HG02840 (cell line): ENCODE data around the gene WDR27.

Source experiments
- ATAC-seq: cut with Tn5 transposase; IDR thresholded peaks from one replicate; pipeline ENCODE4 v1.9.1; 2021; ENCODE audit warnings: mild to moderate bottlenecking, moderate library complexity, moderate number of reproducible peaks; ENCODE audit not compliant: unreplicated experiment, low FRiP score

WDR27 gene

DNA sequence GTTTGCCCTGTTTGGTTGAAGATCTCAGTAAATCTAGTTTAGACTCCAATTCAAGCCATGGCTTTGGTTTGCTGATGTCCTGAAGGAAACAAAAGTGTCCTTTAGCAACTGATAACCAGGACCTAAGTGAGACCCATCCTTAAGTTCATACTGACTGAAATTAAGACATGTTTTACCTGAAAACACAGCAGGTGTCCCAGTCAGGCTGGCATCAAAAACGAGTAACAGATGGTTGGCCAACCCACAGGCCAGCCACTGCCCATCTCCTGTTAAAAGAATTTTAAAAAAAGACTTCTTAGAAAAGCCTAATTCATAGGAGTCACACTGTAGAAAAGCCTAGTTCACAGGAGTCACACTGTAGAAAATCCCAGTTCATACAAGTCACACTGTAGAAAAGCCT, 58.3 kb downstream of the WDR27 start:
- no peak for ATAC-seq

DNA sequence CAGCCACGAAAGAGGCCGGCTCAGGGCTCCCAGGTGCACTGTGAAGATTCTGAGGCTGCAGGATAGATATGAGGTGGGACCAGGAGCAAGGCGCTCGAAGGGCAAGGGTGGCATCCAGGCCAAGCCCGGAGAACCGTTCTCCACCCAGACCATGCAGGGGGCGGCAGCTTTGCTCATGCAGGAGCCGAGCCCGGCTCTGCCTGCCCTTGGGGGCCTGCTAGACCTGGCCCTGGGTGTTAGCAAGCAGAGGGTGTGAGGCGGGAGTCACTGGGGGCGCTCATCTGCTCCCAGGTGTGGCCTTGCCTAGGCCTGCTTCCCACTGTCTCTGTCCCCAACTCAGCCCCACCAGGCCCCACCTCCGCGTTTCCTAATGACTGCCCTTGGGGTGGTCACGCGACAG, 59.4 kb downstream of the WDR27 start:
- no peak for ATAC-seq

DNA sequence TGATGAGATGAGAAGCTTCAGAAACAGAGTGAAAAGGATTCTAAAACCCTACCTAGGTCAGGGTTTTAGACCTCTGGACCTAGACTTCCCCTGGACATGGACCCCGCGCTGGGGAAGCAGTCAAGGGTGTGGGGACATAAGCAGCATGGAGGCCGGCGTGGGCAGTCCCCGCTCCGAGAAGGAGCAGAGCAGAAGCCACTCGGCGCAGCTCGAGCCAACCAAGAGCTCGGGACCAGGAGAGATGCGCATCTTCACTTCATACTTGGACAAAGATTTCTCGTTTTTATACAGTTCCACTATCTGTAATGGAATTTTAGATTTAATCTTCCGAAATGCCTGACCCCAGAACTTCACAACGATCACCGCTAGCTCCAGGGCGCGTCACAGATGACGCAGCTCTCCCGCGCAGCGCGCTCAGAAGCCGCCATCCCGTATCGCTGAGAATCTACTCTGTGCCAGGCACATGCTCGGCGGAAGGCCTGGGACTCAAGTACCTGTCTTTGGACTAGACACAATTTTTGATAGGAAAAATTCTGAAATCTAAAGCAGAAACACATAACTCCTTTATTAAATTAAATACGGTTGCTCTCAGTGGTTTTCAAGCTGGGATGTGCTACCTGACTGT, 60.3 kb downstream of the WDR27 start:
- no peak for ATAC-seq

DNA sequence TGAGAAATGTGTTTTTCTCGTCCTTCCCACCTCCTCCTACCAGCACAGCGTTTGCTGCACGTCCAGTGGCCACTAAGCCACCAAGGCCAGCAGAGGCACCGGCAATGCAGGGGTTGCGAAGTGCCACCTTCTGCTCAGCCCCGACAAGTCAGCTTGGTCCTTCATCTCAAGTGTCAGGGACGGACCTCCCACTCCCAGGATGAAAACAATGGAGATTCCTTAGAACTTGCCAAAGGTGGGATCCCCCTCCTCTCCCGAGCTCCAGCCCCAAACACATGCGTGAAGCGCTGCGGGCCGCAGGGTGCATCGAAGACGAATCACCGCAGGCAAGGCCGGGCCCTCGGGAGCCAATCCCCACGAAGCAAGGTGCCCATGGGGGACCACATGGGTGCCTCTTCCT, 60.8 kb downstream of the WDR27 start:
- no peak for ATAC-seq

DNA sequence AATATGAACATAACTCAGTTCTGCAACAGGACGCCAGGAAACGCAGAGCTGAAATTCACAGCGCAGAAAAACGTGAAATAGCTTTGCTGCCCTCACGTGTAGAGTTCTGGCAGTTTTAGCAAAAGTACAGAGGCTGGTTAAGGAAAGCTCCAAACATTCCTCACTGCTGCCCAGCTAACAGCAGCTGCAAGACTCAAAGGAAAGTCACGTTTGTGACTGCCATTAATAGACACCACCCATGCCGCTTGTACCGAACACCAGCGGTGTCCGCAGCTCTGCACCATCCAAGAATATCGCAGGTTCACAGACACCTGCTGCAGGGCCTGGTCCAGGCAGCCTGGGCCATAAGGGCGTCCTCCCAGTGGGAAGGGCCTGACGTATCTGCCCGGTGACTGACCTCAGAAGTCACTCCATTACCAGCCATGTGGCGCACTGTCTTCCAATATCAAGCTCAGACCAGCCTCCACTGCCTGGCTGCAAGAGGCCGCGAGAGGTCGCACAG, 61.4 kb downstream of the WDR27 start:
- ATAC-seq, result no peak

DNA sequence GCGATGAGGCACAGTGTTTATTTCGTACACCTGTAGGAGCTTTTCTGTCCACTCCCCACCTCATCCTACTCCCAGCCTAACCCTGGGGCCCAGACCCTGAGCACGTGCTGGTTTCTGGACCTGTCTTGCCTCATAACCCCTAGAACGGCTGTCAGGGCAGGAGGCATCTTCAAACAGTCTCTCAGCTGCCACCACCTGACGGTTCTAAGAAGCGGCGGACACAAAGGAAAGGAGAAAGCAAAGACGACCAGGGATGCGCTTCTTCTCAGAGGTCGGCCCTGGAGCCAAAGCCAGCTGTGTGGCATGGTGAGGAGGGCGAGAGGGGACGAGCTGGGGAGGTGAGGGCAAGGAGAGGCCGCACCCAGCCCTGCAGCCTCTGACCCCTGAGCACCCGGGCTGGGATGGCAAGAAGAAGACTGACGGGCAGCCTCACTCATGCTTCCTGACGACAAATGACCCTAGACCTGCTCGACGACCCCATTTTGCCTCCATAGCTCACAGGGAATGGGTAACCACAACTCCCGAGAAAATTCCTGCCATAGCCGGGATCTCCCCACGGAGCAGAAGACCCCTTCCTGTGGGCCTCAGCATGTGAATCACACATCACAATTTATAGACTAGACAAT, 62.1 kb downstream of the WDR27 start:
- ATAC-seq, result no peak

DNA sequence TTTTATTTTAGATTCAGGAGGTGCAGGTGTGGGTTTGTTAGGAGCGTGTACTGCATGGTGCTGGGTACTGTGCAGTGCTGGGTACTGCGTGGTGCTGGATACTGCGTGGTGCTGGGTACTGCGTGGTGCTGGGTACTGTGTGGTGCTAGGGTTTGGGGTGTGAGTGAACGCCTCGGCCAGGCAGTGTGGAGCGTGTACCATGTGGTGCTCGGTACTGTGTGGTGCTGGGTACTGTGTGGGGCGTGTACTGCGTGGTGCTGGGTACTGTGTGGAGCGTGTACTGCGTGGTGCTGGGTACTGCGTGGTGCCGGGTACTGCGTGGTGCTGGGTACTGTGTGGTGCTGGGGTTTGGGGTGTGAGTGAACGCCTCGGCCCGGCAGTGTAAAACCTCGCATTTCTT, 62.9 kb downstream of the WDR27 start:
- no peak for ATAC-seq

DNA sequence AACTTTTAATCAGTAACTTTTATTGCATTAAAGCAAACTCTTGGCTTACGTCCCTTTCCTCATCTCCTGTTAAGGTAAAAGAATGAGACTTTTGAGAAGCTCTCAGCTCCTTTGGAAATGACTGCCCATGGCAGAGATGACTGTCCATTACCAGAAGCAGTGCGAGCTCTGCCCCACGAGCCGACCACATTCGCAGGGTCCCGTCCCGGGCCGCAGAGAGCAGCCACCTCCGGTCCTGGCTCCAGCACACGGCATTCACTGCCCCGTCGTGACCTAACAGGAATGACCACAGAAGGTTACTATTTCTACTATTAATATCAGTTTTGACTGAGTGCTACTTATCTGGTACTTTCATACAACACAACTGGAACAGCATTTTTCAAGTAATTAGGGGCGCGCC, 63.4 kb downstream of the WDR27 start:
- no peak for ATAC-seq

DNA sequence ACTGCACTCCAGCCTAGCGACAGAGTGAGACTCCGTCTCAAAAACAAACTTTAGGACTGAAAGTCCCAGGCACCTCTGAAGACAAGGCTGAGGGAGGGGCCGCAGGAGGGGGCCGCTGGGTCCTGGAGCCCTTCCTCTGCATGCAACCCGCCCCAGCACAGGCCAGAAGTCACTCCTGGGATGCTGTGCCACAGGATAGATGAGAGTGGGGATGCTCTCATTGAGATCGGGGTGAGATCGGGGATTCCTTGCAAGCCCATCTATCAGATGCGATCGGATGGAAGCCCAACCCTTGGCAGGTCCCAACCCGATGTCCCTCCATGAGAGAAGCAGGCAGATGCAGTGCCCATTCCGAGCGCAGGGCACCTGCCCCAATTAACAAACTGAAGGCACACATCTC, 66.5 kb downstream of the WDR27 start:
- ATAC-seq, result no peak

DNA sequence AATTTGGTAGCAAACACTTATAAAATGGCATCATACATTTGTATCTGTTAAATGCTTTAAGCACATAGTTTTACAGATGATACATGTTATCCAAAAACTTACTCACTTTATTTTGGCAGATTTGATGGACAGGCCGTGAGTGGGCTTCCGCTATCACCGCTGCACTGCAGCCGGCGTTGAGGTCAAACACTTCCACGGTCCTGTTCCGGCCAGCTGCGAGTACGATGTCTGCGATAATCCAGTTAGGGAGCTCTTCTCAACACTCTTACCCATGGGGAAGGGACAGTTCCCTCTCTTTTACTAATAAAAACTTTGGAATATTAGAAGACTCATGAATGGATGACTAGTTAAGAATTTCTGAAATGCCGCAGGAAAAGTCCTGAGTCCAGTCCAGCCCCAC, 69.0 kb downstream of the WDR27 start:
- no peak for ATAC-seq

DNA sequence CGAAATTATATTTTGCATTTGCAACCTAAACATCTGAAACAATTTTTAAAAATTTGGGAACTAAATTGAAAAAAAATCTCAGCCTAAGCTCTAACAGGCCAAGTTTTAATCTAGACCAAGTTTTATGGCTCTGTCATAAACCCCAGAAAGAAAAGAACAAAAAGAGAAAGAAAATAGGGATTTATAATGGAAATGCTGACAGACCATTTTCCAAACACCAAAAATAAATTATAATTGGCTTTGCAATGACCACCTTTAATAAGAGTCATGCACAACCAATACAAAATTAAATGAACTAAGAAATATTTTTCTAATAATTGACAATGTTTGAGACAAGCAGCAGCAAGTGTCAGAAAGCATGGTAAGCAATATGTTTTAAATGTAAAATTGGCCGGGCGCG, 72.6 kb downstream of the WDR27 start:
- ATAC-seq, result no peak

DNA sequence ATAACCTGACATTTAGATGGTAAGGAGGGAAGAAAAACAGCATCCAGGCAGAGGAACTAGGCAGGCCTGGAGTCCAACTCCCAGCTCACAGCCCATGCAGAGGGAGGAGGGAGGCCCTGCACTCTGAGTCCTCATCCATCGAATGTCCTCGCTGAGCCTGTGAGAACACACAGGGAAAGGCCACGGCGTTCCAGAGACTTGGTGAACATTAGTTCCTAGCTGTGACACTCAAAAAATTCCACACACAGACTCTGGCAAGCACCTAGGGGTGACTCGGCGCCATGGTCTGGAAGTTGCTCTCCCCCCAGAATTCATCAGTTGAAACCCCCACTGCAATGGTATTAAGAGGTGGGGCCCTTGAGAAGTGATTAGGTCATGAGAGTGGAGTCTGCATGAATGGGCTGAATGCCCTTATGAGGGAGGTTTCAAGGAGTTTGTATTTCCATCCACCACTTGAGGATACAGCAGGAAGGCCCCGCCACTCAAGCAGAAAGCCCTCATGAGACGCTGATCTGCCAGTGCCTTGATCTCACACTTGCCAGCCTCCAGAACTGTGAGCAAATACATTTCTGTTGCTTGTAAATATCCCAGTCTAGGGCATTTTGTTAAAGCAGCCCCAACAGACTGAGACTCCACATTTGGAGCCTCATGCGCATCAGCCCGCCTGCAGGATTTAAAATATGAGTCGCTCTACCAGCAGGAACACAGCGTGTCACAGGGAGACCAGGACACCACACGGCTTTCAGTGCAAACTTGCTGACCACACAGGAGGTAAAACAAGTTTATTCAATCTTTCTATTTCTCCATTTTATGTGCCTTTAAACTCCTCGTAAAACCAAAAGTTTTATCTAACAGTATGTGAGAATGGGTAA, 73.9 kb downstream of the WDR27 start:
- ATAC-seq, result no peak

DNA sequence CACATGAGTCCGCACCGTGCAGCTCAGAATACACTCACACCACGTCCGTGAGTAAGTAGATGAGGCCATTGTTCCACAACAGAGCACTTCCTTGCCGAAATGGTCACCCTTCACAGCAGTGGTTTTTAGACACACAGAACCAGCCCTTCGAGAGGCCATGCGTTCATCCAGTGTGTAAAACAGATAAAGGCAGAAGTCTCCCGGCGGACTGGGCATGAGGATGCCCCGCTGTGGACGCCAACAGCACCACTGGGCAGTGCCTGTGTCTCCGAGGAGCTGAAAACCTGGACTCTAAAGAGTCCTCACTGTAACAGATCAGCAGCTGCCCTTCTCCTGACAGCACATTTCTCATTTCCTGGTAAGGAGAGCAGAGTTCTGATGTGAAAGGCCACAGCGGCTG, 75.2 kb downstream of the WDR27 start:
- no peak for ATAC-seq

DNA sequence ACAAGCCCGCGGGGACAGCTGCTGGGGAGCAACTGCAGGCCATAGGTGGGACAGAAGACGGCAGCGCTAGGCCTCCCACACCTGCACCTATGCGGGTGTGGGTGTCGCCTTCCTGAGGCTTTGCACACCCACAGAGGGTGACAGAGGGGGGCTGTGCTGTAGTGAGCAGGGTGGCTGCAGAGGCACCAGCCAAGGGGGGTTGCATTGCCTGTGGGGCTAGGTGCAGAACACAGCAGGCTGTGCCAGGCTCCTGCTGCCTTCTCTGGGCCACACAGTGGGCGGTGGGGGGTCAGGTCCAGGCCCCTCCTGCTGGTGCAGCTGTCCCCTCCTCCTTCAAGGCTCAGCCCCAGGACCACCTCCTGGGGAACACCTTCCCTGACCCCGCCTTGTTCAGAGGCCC, 75.7 kb downstream of the WDR27 start:
- ATAC-seq, result no peak

DNA sequence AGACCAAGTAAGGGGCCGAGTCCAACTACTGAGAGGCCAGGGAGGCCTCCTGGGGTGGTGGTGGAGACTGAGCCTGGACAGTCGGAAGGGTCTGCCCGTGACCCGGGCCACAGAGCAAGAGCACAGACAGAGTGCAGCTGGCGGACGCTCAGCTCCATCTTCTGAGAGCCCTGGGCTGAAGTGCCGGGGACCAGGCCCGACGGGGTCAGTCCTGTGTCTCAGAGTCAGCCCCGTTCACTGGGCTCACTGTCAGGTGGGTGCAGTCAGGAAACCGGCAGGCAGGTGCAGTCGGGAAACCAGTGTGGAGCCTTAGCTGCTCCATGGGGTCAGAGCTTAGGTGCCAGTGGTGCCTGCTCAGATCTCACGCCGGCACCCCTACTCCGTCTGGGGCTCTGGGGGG, 76.5 kb downstream of the WDR27 start:
- no peak for ATAC-seq

DNA sequence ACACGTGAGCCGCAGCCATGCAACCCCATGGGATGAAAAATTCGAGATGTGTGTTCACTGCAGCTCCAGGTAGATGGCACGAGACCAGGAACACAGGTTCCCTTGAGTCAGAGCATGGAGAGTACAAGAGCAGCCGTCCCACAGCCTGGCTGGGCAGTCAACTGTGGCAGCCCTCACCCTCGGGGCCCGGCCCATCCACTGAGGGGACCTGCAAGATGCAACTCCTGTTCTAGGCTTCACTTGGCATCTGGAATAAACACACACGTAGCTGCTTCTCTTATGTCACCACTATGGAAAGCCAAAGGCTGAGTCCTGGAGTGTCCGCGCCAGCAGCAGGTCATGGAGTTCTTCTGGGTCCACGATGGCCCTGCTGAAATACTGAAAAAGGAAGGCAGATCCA, 77.0 kb downstream of the WDR27 start:
- no peak for ATAC-seq

DNA sequence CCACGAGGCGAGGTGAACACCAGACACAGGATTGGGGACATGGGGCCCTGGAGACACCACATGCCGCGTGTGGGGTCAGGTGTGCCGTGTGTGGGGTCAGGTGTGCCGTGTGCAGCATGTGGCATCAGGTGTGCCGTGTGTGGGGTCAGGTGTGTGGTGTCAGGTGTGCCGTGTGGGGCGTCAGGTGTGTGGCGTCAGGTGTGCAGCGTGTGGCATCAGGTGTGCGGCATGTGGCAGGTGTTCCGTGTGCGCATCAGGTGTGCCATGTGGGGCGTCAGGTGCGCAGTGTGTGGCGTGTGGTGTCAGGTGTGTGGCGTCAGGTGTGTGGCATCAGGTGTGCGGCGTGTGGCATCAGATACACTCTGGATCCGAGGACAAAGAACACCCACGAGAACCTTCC, 77.9 kb downstream of the WDR27 start:
- no peak for ATAC-seq

DNA sequence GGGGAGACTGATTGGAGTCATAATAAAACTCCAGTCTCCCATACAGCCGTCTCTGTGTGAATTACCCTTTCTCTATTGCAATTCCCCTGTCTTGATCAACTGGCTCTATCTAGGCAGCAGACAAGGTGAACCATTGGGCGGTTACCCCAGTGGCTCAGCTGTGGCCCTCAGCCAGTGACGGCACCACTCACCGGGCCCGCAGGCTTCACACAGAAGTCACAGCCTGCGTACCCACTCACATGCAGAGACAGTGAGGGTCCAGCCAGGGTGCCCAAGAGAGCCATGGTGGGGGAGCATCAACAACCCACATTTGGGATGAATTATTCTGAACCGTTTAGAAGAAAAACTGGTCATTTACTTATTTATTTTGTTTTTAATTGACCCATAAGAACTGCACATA, 78.5 kb downstream of the WDR27 start:
- no peak for ATAC-seq

DNA sequence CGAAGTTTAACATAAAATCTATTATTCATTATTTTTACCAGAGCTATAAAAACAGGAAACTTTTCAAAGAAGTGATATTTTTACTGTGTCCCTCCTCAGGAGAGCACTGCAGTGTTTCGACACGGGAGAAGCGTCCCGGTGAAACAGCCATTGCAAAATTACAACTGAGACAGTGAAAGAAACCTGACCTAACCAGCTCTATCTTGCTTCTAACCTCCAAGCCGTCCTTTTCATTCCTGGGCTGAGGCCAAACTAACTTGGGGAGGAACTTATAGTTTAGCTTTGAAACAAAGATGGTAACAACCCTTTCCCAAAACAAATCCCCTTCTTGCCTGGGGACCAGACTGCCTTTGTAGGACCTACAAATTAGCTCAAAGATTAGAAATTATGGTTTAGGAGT, 79.2 kb downstream of the WDR27 start:
- no peak for ATAC-seq

DNA sequence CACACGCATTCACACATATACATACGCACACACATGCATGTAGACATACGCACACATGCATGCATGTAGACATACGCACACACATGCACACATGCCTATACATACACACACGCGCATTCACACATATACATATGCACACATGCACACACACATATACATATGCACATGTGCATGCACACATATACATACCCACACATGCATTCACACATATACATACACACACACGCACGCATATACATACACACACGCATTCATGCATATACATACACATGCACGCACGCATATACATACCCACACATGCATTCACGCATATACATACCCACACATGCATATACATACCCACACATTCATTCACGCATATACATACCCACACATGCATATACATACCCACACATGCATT, 80.5 kb downstream of the WDR27 start:
- ATAC-seq, result no peak
